GM23338 (cell line): Measurements from ENCODE around the gene PCSK6. TPM values are rescaled to one million over a fixed set of nuclear protein-coding genes. Genes with fewer than 3 reads are reported as not detected.

Source experiments
- ATAC-seq: fragments of 200-7000 bp; cut with Tn5 transposase; 3 replicates; pipeline ENCODE4 v1.9.1; 2020
- DNase-seq: peaks from one replicate; pipeline ENCODE4 v3.0.0-alpha.2; 2015; ENCODE audit warnings: low spot score
- H2AFZ ChIP-seq: fragments of 200-600 bp; sonication (generic); 2 replicates; pipeline ENCODE4 v1.8.0; 2016; ENCODE audit warnings: antibody characterized with exemption, mild to moderate bottlenecking, moderate library complexity
- H3F3A ChIP-seq: fragments of 200-600 bp; sonication (generic); replicated peaks from 2 replicates; pipeline ENCODE4 v1.8.0; 2017; ENCODE audit warnings: antibody characterized with exemption, mixed run types, low read depth
- H3K27ac ChIP-seq: fragments of 200-600 bp; sonication (generic); 2 replicates; pipeline ENCODE4 v1.6.1; 2016; ENCODE audit warnings: low read depth
- H3K27me3 ChIP-seq: fragments of 200-600 bp; sonication (generic); 2 replicates; pipeline ENCODE4 v1.8.0; 2016; ENCODE audit warnings: mild to moderate bottlenecking, mixed run types, moderate library complexity; ENCODE audit not compliant: insufficient read depth
- H3K36me3 ChIP-seq: fragments of 200-600 bp; sonication (generic); 2 replicates; pipeline ENCODE4 v1.8.0; 2016; ENCODE audit warnings: mild to moderate bottlenecking; ENCODE audit not compliant: insufficient read depth
- H3K4me1 ChIP-seq: fragments of 200-600 bp; sonication (generic); 2 replicates; pipeline ENCODE4 v1.8.0; 2016; ENCODE audit warnings: mild to moderate bottlenecking, moderate library complexity; ENCODE audit not compliant: insufficient read depth
- H3K4me2 ChIP-seq: fragments of 200-600 bp; sonication (generic); 2 replicates; pipeline ENCODE4 v1.7.1; 2017; ENCODE audit warnings: mixed run types
- H3K4me3 ChIP-seq: fragments of 200-600 bp; sonication (generic); 2 replicates; pipeline ENCODE4 v1.6.1; 2016; ENCODE audit warnings: mixed run types
- H3K79me2 ChIP-seq: fragments of 200-600 bp; sonication (generic); replicated peaks from 2 replicates; pipeline ENCODE4 v1.8.0; 2017; ENCODE audit warnings: mild to moderate bottlenecking; ENCODE audit not compliant: insufficient read depth
- H3K9me2 ChIP-seq: fragments of 200-600 bp; sonication (generic); 2 replicates; pipeline ENCODE4 v1.8.0; 2017; ENCODE audit not compliant: insufficient read depth
- H4K20me1 ChIP-seq: fragments of 200-600 bp; sonication (generic); replicated peaks from 2 replicates; pipeline ENCODE4 v1.8.0; 2017; ENCODE audit warnings: mild to moderate bottlenecking; ENCODE audit not compliant: insufficient read depth
- H3K27ac Mint-ChIP-seq: 2 replicates; pipeline ENCODE4 v1.8.0; 2020; ENCODE audit warnings: inconsistent platforms, mild to moderate bottlenecking, moderate library complexity, mixed read lengths
- H3K27me3 Mint-ChIP-seq: 3 replicates; pipeline ENCODE4 v1.8.0; 2022; ENCODE audit warnings: low read depth, mild to moderate bottlenecking, moderate library complexity, mixed read lengths, inconsistent platforms; ENCODE audit not compliant: insufficient read depth, poor library complexity
- H3K36me3 Mint-ChIP-seq: 3 replicates; pipeline ENCODE4 v1.8.0; 2021; ENCODE audit warnings: low read depth, mild to moderate bottlenecking, inconsistent platforms, moderate library complexity, mixed read lengths
- H3K4me1 Mint-ChIP-seq: 3 replicates; pipeline ENCODE4 v1.8.0; 2020; ENCODE audit warnings: mild to moderate bottlenecking, inconsistent platforms, mixed read lengths
- H3K4me3 Mint-ChIP-seq: 3 replicates; pipeline ENCODE4 v1.8.0; 2021; ENCODE audit warnings: moderate library complexity, mild to moderate bottlenecking, inconsistent platforms, mixed read lengths
- H3K9me3 Mint-ChIP-seq: 3 replicates; pipeline ENCODE4 v1.8.0; 2020; ENCODE audit warnings: moderate library complexity, mild to moderate bottlenecking, inconsistent platforms, mixed read lengths
- CREB1 ChIP-seq: fragments of 250-450 bp; sonication (Bioruptor Pico); IDR thresholded peaks from 2 replicates; pipeline ENCODE4 v1.5.0; 2020; ENCODE audit warnings: low read depth, mild to moderate bottlenecking, moderate library complexity
- ETS1 ChIP-seq: IDR thresholded peaks from 2 replicates; pipeline ENCODE4 v1.6.1; 2016; ENCODE audit warnings: antibody characterized with exemption
- EZH2 ChIP-seq: fragments of 200-600 bp; sonication (generic); IDR thresholded peaks from one replicate; pipeline ENCODE4 v1.8.0; 2017; ENCODE audit warnings: antibody characterized with exemption, mild to moderate bottlenecking, low read depth; ENCODE audit not compliant: unreplicated experiment
- EZH2phosphoT487 ChIP-seq: fragments of 200-600 bp; sonication (generic); IDR thresholded peaks from one replicate; pipeline ENCODE4 v1.8.1; 2018; ENCODE audit warnings: antibody characterized with exemption; ENCODE audit not compliant: unreplicated experiment
- JUNB ChIP-seq: IDR thresholded peaks from one replicate; pipeline ENCODE4 v1.6.1; 2016; ENCODE audit warnings: antibody characterized with exemption; ENCODE audit not compliant: unreplicated experiment
- NANOG ChIP-seq: IDR thresholded peaks from 2 replicates; pipeline ENCODE4 v1.6.1; 2016; ENCODE audit warnings: antibody characterized with exemption, borderline replicate concordance
- POLR2AphosphoS5 ChIP-seq: IDR thresholded peaks from 2 replicates; pipeline ENCODE4 v1.6.1; 2016; ENCODE audit warnings: antibody characterized with exemption, low read depth
- REST ChIP-seq: IDR thresholded peaks from one replicate; pipeline ENCODE4 v1.6.1; 2018; ENCODE audit warnings: antibody characterized with exemption; ENCODE audit not compliant: unreplicated experiment
- STAT1 ChIP-seq: IDR thresholded peaks from one replicate; pipeline ENCODE4 v1.6.1; 2016; ENCODE audit warnings: antibody characterized with exemption; ENCODE audit not compliant: unreplicated experiment
- ZNF114 ChIP-seq: fragments of 250-450 bp; sonication (Bioruptor Pico); IDR thresholded peaks from 2 replicates; pipeline ENCODE4 v1.5.0; 2020; ENCODE audit warnings: mild to moderate bottlenecking, moderate library complexity
- ZNF331 ChIP-seq: fragments of 250-450 bp; sonication (Bioruptor Pico); IDR thresholded peaks from 2 replicates; pipeline ENCODE4 v1.5.0; 2020; ENCODE audit warnings: low read depth, mild to moderate bottlenecking, moderate library complexity
- polyA plus RNA-seq: library from polyadenylated mRNA; unstranded; fragments of >200 nt; fragmentation: Nextera tagmentation; extraction: Ambion mirVana; gene quantifications from 2 replicates; pipeline ENCODE4 v1.2.1, GENCODE V29; 2016
- total RNA-seq: library from RNA; depleted of rRNA; stranded (reverse); fragments of >200 nt; shearing (Covaris generic); gene quantifications from 2 replicates; pipeline ENCODE4 v1.2.3, GENCODE V29; 2014
- TF ChIP-seq, protein P1 (sequence below), 2 experiments: fragments of 200-600 bp in 1 of 2; sonication (generic) in 1 of 2; conservative IDR thresholded peaks; 2 replicates each; pipeline versions ENCODE4 v1.5.1 to v1.6.1; 2016 to 2017; ENCODE audit warnings: antibody characterized with exemption in 2 of 2, low read depth in 2 of 2, mild to moderate bottlenecking in 2 of 2, moderate library complexity in 1 of 2
- TF ChIP-seq, protein P2 (sequence below): fragments of 250-450 bp; sonication (Bioruptor Pico); IDR thresholded peaks from 2 replicates; pipeline ENCODE4 v1.5.0; 2020; ENCODE audit warnings: mild to moderate bottlenecking, moderate library complexity

The PCSK6 gene
- total and polyA plus RNA-seq, 2 experiments from 2014 or later: 1.7 to 6.7 TPM

DNA sequence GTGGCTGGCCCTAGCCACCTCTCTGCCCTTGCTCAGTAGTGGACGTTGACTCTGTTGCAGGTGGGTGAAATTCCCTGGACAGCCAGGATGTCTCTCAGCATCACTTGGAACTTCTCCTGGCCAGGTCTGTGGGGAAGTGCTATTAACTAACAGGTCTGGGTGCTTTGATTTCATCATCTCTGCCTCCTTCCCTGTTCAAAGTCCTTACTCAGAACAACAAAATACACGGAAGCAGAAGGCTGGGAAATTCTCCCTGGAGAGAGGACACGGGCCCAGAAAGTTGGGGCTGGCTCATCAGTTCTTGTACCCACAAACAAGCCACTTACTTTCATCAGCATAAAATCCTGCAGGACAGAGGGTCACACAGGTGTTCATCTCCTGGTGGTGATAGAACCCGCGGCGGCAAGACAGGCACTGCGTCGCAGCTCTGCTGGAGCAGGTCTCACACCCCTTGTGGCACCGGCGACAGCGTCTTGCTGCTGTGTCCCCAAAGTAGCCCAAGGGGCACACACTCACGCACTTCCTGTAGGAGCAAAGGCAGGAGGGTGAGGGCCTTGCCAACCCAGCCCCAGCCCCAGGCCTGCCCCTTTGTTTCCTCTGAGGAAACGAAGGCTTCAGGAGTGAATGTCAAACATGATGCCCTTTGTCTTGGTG is 164.9 kb downstream of the PCSK6 start:
- ATAC-seq: no peak
- Mint-ChIP-seq H3K27ac (no peak overlapping the region), H3K27me3 (peaks cover 12% of the 10 kb centered on the region), H3K4me1 (peaks cover 6% of the 10 kb centered on the region; the same call in 2 of the 3 replicates), H3K36me3 (no peaks in the 10 kb centered on the region; the same call in 2 of the 3 replicates), H3K9me3 (no peaks in the 10 kb centered on the region; the same call in 2 of the 3 replicates), H3K4me3 (no peak overlapping the region)
- H3K79me2 ChIP-seq: no peaks in the 10 kb centered on the region
- no peaks in the 10 kb centered on the region for H4K20me1 ChIP-seq
- H3K27me3 ChIP-seq: no peaks in the 10 kb centered on the region
- no peak overlapping the region for H3K4me3 ChIP-seq
- DNase-seq: no peak
- H3K9me2 ChIP-seq: no peaks in the 10 kb centered on the region
- no peaks in the 10 kb centered on the region for H3K36me3 ChIP-seq
- no peaks in the 10 kb centered on the region for H3F3A ChIP-seq
- H3K4me2 ChIP-seq: no peak overlapping the region
- no peaks in the 10 kb centered on the region for H3K4me1 ChIP-seq
- H2AFZ ChIP-seq: no peak overlapping the region
- TF ChIP-seq POLR2AphosphoS5 (no peak), EZH2 (no peak), JUNB (no peak), ZNF331 (CRISPR knock-in tag) (no peak), REST (no peak), NANOG (no peak), EZH2phosphoT487 (no peak), ETS1 (no peak), ZNF114 (no peak), STAT1 (no peak), CREB1 (no peak)
- TF ChIP-seq, protein P1, sequence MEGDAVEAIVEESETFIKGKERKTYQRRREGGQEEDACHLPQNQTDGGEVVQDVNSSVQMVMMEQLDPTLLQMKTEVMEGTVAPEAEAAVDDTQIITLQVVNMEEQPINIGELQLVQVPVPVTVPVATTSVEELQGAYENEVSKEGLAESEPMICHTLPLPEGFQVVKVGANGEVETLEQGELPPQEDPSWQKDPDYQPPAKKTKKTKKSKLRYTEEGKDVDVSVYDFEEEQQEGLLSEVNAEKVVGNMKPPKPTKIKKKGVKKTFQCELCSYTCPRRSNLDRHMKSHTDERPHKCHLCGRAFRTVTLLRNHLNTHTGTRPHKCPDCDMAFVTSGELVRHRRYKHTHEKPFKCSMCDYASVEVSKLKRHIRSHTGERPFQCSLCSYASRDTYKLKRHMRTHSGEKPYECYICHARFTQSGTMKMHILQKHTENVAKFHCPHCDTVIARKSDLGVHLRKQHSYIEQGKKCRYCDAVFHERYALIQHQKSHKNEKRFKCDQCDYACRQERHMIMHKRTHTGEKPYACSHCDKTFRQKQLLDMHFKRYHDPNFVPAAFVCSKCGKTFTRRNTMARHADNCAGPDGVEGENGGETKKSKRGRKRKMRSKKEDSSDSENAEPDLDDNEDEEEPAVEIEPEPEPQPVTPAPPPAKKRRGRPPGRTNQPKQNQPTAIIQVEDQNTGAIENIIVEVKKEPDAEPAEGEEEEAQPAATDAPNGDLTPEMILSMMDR (conservative IDR thresholded peaks at IDR 0.05; ENCODE audit: low read depth in 2 of 2): no peak
- TF ChIP-seq, protein P2, sequence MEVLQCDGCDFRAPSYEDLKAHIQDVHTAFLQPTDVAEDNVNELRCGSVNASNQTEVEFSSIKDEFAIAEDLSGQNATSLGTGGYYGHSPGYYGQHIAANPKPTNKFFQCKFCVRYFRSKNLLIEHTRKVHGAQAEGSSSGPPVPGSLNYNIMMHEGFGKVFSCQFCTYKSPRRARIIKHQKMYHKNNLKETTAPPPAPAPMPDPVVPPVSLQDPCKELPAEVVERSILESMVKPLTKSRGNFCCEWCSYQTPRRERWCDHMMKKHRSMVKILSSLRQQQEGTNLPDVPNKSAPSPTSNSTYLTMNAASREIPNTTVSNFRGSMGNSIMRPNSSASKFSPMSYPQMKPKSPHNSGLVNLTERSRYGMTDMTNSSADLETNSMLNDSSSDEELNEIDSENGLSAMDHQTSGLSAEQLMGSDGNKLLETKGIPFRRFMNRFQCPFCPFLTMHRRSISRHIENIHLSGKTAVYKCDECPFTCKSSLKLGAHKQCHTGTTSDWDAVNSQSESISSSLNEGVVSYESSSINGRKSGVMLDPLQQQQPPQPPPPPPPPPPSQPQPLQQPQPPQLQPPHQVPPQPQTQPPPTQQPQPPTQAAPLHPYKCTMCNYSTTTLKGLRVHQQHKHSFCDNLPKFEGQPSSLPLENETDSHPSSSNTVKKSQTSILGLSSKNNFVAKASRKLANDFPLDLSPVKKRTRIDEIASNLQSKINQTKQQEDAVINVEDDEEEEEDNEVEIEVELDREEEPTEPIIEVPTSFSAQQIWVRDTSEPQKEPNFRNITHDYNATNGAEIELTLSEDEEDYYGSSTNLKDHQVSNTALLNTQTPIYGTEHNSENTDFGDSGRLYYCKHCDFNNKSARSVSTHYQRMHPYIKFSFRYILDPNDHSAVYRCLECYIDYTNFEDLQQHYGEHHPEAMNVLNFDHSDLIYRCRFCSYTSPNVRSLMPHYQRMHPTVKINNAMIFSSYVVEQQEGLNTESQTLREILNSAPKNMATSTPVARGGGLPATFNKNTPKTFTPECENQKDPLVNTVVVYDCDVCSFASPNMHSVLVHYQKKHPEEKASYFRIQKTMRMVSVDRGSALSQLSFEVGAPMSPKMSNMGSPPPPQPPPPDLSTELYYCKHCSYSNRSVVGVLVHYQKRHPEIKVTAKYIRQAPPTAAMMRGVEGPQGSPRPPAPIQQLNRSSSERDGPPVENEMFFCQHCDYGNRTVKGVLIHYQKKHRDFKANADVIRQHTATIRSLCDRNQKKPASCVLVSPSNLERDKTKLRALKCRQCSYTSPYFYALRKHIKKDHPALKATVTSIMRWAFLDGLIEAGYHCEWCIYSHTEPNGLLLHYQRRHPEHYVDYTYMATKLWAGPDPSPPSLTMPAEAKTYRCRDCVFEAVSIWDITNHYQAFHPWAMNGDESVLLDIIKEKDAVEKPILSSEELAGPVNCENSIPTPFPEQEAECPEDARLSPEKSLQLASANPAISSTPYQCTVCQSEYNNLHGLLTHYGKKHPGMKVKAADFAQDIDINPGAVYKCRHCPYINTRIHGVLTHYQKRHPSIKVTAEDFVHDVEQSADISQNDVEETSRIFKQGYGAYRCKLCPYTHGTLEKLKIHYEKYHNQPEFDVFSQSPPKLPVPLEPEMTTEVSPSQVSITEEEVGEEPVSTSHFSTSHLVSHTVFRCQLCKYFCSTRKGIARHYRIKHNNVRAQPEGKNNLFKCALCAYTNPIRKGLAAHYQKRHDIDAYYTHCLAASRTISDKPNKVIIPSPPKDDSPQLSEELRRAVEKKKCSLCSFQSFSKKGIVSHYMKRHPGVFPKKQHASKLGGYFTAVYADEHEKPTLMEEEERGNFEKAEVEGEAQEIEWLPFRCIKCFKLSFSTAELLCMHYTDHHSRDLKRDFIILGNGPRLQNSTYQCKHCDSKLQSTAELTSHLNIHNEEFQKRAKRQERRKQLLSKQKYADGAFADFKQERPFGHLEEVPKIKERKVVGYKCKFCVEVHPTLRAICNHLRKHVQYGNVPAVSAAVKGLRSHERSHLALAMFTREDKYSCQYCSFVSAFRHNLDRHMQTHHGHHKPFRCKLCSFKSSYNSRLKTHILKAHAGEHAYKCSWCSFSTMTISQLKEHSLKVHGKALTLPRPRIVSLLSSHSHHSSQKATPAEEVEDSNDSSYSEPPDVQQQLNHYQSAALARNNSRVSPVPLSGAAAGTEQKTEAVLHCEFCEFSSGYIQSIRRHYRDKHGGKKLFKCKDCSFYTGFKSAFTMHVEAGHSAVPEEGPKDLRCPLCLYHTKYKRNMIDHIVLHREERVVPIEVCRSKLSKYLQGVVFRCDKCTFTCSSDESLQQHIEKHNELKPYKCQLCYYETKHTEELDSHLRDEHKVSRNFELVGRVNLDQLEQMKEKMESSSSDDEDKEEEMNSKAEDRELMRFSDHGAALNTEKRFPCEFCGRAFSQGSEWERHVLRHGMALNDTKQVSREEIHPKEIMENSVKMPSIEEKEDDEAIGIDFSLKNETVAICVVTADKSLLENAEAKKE: no peak
- H3K27ac ChIP-seq: no peak overlapping the region
